Neural cell (in vitro differentiated cells): ENCODE measurements around the gene FGR. TPM values are rescaled to one million over a fixed set of nuclear protein-coding genes. Genes with fewer than 3 reads are reported as not detected.

Experiments
- H2AFZ ChIP-seq: fragments of 200-600, 300-800 bp; sonication (generic), shearing (Covaris generic); 2 replicates; pipeline ENCODE4 v1.6.0; 2014; ENCODE audit warnings: low read depth, mild to moderate bottlenecking, antibody characterized with exemption, low read length, moderate library complexity
- H3F3A ChIP-seq: fragments of 200-600 bp; shearing (Covaris generic); 2 replicates; pipeline ENCODE4 v1.6.1; 2016; ENCODE audit warnings: mild to moderate bottlenecking, moderate library complexity, mixed read lengths, antibody characterized with exemption, low read length; ENCODE audit not compliant: insufficient read depth, poor library complexity, severe bottlenecking
- H3K27ac ChIP-seq: fragments of 200-600, 300-800 bp; sonication (generic), shearing (Covaris generic); 2 replicates; pipeline ENCODE4 v1.5.1; 2014; ENCODE audit warnings: mild to moderate bottlenecking, low read length, moderate library complexity
- H3K27me3 ChIP-seq: fragments of 300-800, 200-600 bp; sonication (generic), shearing (Covaris generic); 2 replicates; pipeline ENCODE4 v1.6.0; 2014; ENCODE audit warnings: mild to moderate bottlenecking, low read depth, low read length, moderate library complexity; ENCODE audit not compliant: insufficient read depth
- H3K36me3 ChIP-seq: fragments of 300-800, 200-600 bp; sonication (generic), shearing (Covaris generic); 2 replicates; pipeline ENCODE4 v1.5.1; 2014; ENCODE audit warnings: mild to moderate bottlenecking, antibody characterized with exemption, low read length, moderate library complexity; ENCODE audit not compliant: insufficient read depth
- H3K4me2 ChIP-seq: fragments of 300-800, 200-600 bp; sonication (generic), shearing (Covaris generic); 2 replicates; pipeline ENCODE4 v1.6.0; 2014; ENCODE audit warnings: mild to moderate bottlenecking, low read length
- H3K4me3 ChIP-seq: fragments of 300-800, 200-600 bp; sonication (generic), shearing (Covaris generic); 2 replicates; pipeline ENCODE4 v1.5.1; 2014; ENCODE audit warnings: mild to moderate bottlenecking, low read length, moderate library complexity
- H3K79me2 ChIP-seq: fragments of 200-600 bp; shearing (Covaris generic); replicated peaks from 2 replicates; pipeline ENCODE4 v1.6.0; 2014; ENCODE audit warnings: mild to moderate bottlenecking, low read length, moderate library complexity; ENCODE audit not compliant: insufficient read depth
- H3K9ac ChIP-seq: fragments of 300-800, 200-600 bp; sonication (generic), shearing (Covaris generic); 2 replicates; pipeline ENCODE4 v1.6.1; 2016; ENCODE audit warnings: mild to moderate bottlenecking, low read length, mixed read lengths
- H3K9me2 ChIP-seq: fragments of 200-600 bp; shearing (Covaris generic); 2 replicates; pipeline ENCODE4 v1.6.1; 2016; ENCODE audit warnings: mild to moderate bottlenecking, low read length, mixed read lengths; ENCODE audit not compliant: insufficient read depth
- H3K9me3 ChIP-seq: fragments of 200-600, 300-800 bp; sonication (generic), shearing (Covaris generic); 2 replicates; pipeline ENCODE4 v1.6.1; 2016; ENCODE audit warnings: mild to moderate bottlenecking, mixed run types, low read length, moderate library complexity, mixed read lengths
- H4K20me1 ChIP-seq: fragments of 200-600 bp; shearing (Covaris generic); 2 replicates; pipeline ENCODE4 v1.6.1; 2016; ENCODE audit warnings: mild to moderate bottlenecking, mixed run types; ENCODE audit not compliant: insufficient read depth
- EP300 ChIP-seq: fragments of 450-650 bp; conservative IDR thresholded peaks from 2 replicates; pipeline ENCODE4 v1.6.1; 2014; ENCODE audit warnings: antibody characterized with exemption, mild to moderate bottlenecking, moderate library complexity; ENCODE audit not compliant: poor library complexity, severe bottlenecking
- EZH2 ChIP-seq: fragments of 200-600, 300-800 bp; shearing (Covaris generic), sonication (generic); IDR thresholded peaks from 2 replicates; pipeline ENCODE4 v1.6.1; 2014; ENCODE audit warnings: antibody characterized with exemption, low read length, borderline replicate concordance, mild to moderate bottlenecking; ENCODE audit not compliant: insufficient read depth, poor library complexity, severe bottlenecking
- MXI1 ChIP-seq: fragments of 450-650 bp; conservative IDR thresholded peaks from 2 replicates; pipeline ENCODE4 v1.6.1; 2014; ENCODE audit warnings: antibody characterized with exemption, mild to moderate bottlenecking; ENCODE audit not compliant: poor library complexity, severe bottlenecking
- POLR2AphosphoS5 ChIP-seq: IDR thresholded peaks from 2 replicates; pipeline ENCODE4 v1.6.1; 2012
- RAD21 ChIP-seq: fragments of 450-650 bp; conservative IDR thresholded peaks from 2 replicates; pipeline ENCODE4 v1.6.1; 2014; ENCODE audit warnings: antibody characterized with exemption, mild to moderate bottlenecking, moderate library complexity
- SMC3 ChIP-seq: fragments of 450-650 bp; conservative IDR thresholded peaks from 2 replicates; pipeline ENCODE4 v1.6.1; 2014; ENCODE audit warnings: antibody characterized with exemption, mild to moderate bottlenecking, moderate library complexity; ENCODE audit not compliant: poor library complexity
- TAF1 ChIP-seq: IDR thresholded peaks from 2 replicates; pipeline ENCODE4 v1.6.1; 2012; ENCODE audit warnings: low read depth
- polyA plus RNA-seq: library from polyadenylated mRNA; depleted of rRNA; stranded (reverse); fragments of >200 nt; gene quantifications from 2 replicates; pipeline ENCODE4 v1.2.3, GENCODE V29; 2014
- TF ChIP-seq, protein P1 (sequence below): IDR thresholded peaks from 2 replicates; pipeline ENCODE4 v1.6.1; 2012; ENCODE audit warnings: borderline replicate concordance
- TF ChIP-seq, protein P2 (sequence below): fragments of 450-650 bp; IDR thresholded peaks from 2 replicates; pipeline ENCODE4 v1.5.1; 2014; ENCODE audit warnings: antibody characterized with exemption, mild to moderate bottlenecking, moderate library complexity; ENCODE audit not compliant: poor library complexity, severe bottlenecking

FGR gene
- polyA plus RNA-seq, 1 donor from 2014 or later = not detected

DNA sequence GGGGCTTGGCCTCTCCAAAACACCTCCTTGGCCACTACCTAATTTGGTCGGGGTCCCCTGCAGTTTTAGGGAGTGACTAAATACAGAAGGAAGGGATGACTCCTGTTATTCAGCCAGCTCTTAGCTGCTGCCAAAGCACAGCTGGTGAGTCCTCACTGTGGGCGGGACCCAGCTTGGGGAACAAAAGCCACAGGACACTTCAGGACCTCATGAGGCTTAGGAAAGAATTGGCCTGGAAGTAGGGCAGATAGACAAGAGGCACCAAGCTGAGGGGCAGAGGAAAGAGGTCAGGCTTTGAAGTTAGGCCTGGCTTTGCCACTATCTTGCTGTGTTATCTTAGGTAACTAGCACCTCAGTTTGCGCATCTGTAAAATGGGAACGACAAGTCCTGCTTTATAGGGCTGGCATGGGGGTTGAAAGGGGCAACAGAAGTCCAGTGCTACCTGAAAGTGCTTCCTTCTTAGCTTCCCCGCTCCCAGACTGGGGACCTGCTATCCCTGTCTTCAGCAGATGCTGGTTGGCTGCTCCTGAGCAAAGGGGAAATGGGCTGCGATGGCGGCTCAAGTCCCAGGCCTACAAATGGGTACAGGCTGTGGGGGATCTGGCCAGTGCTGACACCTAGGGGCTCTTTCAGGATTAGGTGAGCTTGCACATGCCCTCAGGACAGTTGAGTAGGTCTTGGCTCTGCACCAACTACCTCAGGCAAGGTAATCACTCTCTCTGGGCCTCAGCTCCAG is 21.3 kb upstream of the FGR start:
- H3K4me3 ChIP-seq = no peak overlapping the region
- H3K27ac ChIP-seq = no peak overlapping the region
- no peak overlapping the region for H3K9ac ChIP-seq
- TF ChIP-seq, protein P1, sequence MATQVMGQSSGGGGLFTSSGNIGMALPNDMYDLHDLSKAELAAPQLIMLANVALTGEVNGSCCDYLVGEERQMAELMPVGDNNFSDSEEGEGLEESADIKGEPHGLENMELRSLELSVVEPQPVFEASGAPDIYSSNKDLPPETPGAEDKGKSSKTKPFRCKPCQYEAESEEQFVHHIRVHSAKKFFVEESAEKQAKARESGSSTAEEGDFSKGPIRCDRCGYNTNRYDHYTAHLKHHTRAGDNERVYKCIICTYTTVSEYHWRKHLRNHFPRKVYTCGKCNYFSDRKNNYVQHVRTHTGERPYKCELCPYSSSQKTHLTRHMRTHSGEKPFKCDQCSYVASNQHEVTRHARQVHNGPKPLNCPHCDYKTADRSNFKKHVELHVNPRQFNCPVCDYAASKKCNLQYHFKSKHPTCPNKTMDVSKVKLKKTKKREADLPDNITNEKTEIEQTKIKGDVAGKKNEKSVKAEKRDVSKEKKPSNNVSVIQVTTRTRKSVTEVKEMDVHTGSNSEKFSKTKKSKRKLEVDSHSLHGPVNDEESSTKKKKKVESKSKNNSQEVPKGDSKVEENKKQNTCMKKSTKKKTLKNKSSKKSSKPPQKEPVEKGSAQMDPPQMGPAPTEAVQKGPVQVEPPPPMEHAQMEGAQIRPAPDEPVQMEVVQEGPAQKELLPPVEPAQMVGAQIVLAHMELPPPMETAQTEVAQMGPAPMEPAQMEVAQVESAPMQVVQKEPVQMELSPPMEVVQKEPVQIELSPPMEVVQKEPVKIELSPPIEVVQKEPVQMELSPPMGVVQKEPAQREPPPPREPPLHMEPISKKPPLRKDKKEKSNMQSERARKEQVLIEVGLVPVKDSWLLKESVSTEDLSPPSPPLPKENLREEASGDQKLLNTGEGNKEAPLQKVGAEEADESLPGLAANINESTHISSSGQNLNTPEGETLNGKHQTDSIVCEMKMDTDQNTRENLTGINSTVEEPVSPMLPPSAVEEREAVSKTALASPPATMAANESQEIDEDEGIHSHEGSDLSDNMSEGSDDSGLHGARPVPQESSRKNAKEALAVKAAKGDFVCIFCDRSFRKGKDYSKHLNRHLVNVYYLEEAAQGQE = no peak
- TF ChIP-seq EP300 = no peak
- TF ChIP-seq, protein P2, sequence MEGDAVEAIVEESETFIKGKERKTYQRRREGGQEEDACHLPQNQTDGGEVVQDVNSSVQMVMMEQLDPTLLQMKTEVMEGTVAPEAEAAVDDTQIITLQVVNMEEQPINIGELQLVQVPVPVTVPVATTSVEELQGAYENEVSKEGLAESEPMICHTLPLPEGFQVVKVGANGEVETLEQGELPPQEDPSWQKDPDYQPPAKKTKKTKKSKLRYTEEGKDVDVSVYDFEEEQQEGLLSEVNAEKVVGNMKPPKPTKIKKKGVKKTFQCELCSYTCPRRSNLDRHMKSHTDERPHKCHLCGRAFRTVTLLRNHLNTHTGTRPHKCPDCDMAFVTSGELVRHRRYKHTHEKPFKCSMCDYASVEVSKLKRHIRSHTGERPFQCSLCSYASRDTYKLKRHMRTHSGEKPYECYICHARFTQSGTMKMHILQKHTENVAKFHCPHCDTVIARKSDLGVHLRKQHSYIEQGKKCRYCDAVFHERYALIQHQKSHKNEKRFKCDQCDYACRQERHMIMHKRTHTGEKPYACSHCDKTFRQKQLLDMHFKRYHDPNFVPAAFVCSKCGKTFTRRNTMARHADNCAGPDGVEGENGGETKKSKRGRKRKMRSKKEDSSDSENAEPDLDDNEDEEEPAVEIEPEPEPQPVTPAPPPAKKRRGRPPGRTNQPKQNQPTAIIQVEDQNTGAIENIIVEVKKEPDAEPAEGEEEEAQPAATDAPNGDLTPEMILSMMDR = no peak
- TF ChIP-seq TAF1 = no peak
- TF ChIP-seq SMC3 = no peak
- no peak for TF ChIP-seq EZH2
- TF ChIP-seq MXI1 = no peak
- no peak for TF ChIP-seq RAD21
- no peak for TF ChIP-seq POLR2AphosphoS5
- H2AFZ ChIP-seq = no peak overlapping the region
- H3F3A ChIP-seq = no peaks in the 10 kb centered on the region
- H3K79me2 ChIP-seq = no peaks in the 10 kb centered on the region
- H4K20me1 ChIP-seq = no peaks in the 10 kb centered on the region
- no peaks in the 10 kb centered on the region for H3K36me3 ChIP-seq
- H3K27me3 ChIP-seq = peaks cover 17% of the 10 kb centered on the region
- no peak overlapping the region for H3K4me2 ChIP-seq
- H3K9me3 ChIP-seq = no peaks in the 10 kb centered on the region
- no peaks in the 10 kb centered on the region for H3K9me2 ChIP-seq

DNA sequence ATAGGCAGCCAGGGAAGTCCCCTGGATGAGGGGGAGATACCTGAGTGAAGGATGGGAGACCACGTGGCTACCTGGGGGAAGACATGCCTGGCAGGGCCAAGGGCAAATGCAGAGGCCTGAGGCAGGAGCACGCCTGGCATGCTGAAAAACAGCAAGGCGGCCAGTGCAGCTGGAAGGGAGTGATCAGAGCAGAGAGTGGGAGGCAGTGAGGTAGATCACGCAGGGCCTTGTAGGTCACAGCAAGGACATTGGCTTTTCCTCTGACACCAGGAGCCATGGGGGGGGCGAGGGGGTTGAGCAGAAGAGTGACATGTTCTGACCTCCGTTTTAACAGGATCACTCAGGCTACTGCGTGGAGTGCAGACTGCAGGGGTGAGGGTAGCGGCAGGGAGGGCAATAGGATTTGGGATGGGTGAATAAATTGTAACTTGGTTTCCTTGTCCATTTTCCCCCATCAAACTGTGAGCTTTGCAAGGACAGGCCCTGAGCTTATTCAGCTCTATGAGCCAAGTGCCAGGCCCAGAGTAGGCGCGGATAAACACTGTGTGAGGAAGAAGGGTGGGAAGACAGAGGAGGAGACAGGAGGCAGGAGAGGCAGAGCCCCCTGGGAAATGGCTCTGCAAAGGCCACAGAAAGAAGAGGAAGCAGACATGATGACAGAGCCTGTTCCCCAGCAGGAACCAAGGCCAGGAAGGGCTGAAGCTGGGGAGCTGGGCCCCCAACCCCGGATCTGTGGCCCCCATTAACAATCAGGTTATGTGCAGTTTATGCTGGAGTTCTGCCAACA is 20.4 kb upstream of the FGR start:
- Histone ChIP-seq H3K27me3 (peaks cover 15% of the 10 kb centered on the region), H3K27ac (no peak overlapping the region), H4K20me1 (no peaks in the 10 kb centered on the region), H3F3A (no peaks in the 10 kb centered on the region), H3K4me3 (no peak overlapping the region), H3K9me2 (no peaks in the 10 kb centered on the region), H3K79me2 (no peaks in the 10 kb centered on the region), H3K9me3 (no peaks in the 10 kb centered on the region), H2AFZ (no peak overlapping the region), H3K9ac (no peak overlapping the region), H3K36me3 (no peaks in the 10 kb centered on the region), H3K4me2 (no peak overlapping the region)
- TF ChIP-seq, protein P2 = no peak
- TF ChIP-seq SMC3 = no peak
- TF ChIP-seq EZH2 = no peak
- TF ChIP-seq MXI1 = no peak
- TF ChIP-seq, protein P1 = no peak
- TF ChIP-seq EP300 = no peak
- TF ChIP-seq TAF1 = no peak
- TF ChIP-seq POLR2AphosphoS5 = no peak
- TF ChIP-seq RAD21 = no peak
